A673 (cell line): ENCODE measurements around the gene TUBB3.

Experiments used
- EZH2 ChIP-seq: fragments of 200-600 bp; sonication (generic); IDR thresholded peaks from 2 replicates; pipeline ENCODE4 v1.6.1; 2017; ENCODE audit warnings: borderline replicate concordance, low read depth, mild to moderate bottlenecking, mixed read lengths, antibody characterized with exemption, low read length; ENCODE audit not compliant: poor library complexity, severe bottlenecking
- TF ChIP-seq, protein P1 (sequence below): fragments of 300-800, 200-600 bp; sonication (generic); conservative IDR thresholded peaks from 2 replicates; pipeline ENCODE4 v1.5.1; 2017; ENCODE audit warnings: low read depth, mild to moderate bottlenecking, antibody characterized with exemption, low read length, moderate library complexity, mixed read lengths

- TF ChIP-seq, protein P1, sequence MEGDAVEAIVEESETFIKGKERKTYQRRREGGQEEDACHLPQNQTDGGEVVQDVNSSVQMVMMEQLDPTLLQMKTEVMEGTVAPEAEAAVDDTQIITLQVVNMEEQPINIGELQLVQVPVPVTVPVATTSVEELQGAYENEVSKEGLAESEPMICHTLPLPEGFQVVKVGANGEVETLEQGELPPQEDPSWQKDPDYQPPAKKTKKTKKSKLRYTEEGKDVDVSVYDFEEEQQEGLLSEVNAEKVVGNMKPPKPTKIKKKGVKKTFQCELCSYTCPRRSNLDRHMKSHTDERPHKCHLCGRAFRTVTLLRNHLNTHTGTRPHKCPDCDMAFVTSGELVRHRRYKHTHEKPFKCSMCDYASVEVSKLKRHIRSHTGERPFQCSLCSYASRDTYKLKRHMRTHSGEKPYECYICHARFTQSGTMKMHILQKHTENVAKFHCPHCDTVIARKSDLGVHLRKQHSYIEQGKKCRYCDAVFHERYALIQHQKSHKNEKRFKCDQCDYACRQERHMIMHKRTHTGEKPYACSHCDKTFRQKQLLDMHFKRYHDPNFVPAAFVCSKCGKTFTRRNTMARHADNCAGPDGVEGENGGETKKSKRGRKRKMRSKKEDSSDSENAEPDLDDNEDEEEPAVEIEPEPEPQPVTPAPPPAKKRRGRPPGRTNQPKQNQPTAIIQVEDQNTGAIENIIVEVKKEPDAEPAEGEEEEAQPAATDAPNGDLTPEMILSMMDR = no peak
- no peak for TF ChIP-seq EZH2
Measured at GRCh38 chr16:89973235-89973634, 50.1 kb downstream of the TUBB3 start.
